ENCODE data around the gene ADAMTS17.
"Not testable (repeated sequence)": the region's sequence is repeated elsewhere in the genome, so short reads cannot be mapped to it uniquely, and the experiment has no call there.

GRCh38 chr15:99979886-99980285, 361.9 kb downstream of the ADAMTS17 start:
- TF ChIP-seq EZH2phosphoT487 (IDR thresholded peaks at IDR 0.05; ENCODE audit: borderline replicate concordance): not testable (repeated sequence)
- TF ChIP-seq, protein P1, sequence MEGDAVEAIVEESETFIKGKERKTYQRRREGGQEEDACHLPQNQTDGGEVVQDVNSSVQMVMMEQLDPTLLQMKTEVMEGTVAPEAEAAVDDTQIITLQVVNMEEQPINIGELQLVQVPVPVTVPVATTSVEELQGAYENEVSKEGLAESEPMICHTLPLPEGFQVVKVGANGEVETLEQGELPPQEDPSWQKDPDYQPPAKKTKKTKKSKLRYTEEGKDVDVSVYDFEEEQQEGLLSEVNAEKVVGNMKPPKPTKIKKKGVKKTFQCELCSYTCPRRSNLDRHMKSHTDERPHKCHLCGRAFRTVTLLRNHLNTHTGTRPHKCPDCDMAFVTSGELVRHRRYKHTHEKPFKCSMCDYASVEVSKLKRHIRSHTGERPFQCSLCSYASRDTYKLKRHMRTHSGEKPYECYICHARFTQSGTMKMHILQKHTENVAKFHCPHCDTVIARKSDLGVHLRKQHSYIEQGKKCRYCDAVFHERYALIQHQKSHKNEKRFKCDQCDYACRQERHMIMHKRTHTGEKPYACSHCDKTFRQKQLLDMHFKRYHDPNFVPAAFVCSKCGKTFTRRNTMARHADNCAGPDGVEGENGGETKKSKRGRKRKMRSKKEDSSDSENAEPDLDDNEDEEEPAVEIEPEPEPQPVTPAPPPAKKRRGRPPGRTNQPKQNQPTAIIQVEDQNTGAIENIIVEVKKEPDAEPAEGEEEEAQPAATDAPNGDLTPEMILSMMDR (conservative IDR thresholded peaks at IDR 0.05; ENCODE audit: low read length): not testable (repeated sequence)
